Stimulated activated CD8-positive, alpha-beta memory T cell treated with anti-CD3 and anti-CD28 coated beads, Interleukin-4, amount 100 ng/mL, for 4 hours (primary cell): ENCODE data around the gene ENTPD2.

ENCODE experiments used
- DNase-seq, 2 donors: peaks; one replicate each; pipeline ENCODE4 v3.0.0-alpha.2; 2020; ENCODE audit warnings: low read depth in 2 of 2, low spot score in 1 of 2

ENTPD2 gene

DNA sequence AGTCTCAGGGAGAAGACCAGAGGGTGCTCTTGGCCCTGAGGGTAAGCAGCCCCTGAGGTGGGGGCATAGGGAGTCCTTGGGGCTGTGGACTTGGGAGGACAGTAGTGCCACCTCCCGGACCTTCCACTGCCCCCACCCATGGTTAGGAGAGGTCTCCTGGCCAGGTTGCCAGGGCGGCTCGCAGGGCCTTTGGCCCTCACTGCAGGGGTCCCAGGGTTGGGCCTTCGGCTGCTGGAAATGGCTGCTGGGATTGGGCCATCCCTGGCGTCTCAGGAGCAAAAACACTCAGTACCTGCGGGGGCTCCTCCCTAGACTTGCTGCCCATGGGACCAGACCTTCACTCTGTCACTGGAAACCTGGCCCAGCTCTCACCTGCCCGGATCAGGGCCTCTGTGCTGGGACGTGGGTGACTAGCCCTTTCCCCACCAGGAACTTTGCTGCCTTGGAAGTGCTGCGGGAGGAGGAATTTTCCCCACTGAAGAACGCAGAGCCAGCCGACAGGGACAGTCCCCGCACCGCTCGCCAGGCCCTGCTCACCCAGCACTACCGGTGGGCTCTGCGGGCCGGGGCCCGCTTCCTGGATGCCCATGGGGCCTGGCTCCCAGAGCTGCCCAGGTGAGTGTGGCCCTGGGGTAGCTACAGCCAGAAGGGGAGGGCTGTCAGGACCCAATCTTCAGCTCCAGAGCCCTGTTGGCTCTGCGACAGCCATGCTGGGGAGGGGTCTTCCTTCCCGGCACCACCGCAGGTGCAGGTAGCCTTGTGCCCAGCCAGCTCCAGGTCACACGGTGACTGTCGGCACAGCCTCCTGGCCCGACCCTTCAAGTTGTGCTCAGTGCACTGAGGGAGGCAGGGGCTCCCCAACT is 26.6 kb upstream of the ENTPD2 start:
- no peak for DNase-seq

DNA sequence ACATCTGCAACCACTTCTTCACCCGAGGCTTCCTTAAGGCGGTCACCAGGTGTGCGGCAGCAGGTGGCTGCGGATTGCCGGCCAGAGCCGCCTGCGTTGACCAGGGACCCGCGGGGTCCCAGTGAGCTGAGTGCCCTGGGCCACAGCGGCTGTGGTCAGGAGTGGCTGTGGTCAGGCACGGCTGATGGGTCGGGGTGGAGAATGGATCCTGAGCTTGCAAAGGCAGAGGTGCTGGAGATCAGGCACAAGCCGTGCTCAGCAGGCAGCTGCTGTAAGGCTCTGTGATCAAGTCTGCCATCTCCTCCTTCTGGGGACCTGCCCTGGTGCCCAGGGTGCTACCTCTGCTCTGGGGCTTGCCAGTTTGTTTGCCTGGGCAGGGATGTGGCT is 25.5 kb upstream of the ENTPD2 start:
- DNase-seq, result no peak

DNA sequence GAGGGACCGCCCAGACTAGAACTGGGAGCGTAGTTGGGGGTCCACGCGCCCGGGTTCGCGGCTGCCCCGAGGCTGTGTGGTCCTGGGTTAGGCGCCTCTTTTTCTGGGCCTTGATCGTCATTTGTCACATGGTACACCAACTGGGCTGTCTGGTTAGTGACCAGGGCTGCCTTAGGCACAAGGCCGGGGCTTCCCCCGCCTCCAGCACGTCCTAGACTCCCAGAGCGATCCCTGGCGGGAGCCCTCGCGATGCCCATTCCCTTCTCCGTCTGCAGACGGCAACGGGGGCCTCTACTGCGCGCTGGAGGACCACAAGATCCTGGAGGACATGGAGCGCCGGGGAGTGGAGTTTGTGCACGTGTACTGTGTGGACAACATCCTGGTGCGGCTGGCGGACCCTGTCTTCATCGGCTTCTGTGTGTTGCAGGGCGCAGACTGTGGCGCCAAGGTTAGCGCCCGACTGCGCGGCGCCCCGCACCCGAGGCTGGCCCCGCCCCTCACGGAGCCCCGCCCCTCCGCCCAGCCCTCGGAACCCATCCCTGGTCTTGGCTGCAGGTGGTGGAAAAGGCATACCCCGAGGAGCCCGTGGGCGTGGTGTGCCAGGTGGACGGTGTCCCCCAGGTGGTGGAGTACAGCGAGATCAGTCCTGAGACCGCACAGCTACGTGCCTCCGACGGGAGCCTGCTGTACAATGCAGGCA is 25.0 kb upstream of the ENTPD2 start:
- no peak for DNase-seq

DNA sequence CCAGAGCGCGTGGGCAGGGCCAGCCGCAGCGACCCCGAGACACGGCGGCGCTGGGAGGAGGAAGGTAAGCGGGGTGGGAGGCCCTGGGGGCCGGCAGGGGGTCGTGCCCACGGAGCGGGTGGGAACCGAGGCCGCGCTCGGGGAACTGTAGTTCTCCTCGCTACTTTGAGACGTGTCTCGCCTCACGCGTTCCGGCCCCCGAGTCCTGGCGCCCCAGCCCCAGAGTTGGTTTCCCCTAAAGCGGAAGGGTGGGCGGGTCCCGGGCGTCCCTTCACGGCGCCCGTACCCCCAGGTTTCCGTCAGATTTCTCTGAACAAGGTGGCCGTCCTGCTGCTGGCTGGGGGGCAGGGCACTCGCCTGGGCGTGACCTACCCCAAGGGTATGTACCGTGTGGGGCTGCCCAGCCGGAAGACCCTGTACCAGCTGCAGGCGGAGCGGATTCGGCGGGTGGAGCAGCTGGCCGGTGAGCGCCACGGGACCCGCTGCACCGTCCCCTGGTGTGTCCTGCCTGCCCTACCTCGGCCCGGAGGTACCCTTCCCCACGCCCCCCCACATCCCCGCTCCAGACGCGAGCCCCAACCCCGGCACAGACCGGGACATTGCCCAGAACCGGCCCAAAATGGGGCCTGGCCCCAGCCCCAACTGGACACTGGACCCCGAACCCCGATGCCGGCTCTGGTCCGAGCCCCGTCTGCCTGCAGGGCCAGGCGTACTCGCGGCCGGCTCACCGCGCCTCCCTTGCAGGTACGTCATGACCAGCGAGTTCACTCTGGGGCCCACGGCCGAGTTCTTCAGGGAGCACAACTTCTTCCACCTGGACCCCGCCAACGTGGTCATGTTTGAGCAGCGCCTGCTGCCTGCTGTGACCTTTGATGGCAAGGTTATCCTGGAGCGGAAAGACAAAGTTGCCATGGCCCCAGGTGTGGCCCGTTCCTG is 24.2 kb upstream of the ENTPD2 start:
- DNase-seq, result no peak

DNA sequence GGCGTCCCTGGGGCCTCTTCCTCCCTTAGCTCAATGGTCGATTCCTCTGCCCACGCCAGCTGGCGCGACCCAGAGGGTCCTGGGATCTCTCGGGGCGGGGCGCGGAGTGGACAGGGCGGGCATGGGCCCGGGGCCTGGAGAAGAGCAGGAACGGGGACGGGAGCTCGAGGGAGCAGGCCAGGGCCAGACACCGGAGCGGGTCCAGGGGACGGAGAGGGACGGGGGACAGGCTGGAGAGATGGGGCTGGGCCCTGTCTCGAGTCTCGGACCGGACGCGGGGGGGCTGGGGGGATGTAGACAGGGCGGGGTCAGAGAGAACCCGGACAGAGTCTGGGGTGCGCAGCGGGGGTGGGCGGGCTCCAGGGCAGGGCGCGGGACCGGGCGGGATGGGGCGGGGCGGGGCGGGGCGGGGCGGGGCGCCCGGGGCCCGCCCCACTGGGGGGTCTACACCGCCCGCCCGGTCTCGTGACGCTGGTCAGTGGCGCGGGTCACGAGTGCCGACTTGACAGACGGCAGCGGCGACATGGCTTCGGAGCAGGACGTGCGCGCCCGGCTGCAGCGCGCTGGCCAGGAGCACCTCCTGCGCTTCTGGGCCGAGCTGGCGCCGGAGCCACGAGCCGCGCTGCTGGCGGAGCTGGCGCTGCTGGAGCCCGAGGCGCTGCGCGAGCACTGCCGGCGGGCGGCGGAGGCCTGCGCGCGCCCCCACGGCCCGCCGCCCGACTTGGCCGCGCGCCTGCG is 23.3 kb upstream of the ENTPD2 start, which contains the start of gene UAP1L1:
Gene UAP1L1 (plus strand): TSS at position 508 of the 738 bp plus-strand sequence. CDS start 16 bp downstream, at position 524.
- no peak for DNase-seq

DNA sequence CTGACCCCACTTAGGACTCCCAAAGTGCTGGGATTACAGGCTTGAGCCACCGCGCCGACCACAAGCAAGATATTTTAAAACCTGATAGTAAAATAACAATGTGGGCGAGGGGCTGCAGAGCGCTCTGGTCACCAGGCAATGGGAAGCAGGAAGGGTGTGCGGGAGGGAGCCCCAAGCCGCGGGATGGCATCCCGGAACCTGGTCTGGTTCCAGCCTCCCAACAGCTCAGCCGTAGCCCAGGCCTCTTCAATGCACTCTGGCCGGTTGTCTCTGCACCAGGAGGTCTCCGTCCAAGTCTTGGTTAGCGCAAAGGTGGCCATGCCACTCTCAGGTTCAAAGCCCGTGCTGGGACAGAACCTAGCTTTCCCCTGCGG is 22.8 kb upstream of the ENTPD2 start:
- no peak for DNase-seq

DNA sequence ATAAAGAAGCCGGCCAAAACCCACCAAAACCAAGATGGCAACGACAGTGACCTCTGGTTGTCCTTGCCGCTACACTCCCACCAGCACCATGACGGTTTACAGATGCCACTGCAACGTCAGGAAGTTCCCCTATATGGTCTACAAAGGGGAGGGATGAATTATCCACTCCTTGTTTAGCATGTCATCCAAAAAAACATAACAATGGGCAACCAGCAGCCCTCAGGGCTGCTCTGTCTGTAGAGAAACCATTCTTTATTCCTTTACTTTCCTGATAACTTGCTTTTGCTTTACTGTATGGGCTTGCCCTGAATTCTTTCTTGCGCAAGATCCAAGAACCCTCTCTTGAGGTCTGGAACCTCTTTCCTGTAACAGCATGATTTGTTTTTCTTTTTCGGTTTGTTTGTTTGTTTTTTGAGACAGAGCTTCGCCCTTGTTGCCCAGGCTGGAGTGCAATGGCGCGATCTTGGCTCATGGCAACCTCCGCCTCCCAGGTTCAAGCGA is 21.5 kb upstream of the ENTPD2 start:
- DNase-seq, result no peak

DNA sequence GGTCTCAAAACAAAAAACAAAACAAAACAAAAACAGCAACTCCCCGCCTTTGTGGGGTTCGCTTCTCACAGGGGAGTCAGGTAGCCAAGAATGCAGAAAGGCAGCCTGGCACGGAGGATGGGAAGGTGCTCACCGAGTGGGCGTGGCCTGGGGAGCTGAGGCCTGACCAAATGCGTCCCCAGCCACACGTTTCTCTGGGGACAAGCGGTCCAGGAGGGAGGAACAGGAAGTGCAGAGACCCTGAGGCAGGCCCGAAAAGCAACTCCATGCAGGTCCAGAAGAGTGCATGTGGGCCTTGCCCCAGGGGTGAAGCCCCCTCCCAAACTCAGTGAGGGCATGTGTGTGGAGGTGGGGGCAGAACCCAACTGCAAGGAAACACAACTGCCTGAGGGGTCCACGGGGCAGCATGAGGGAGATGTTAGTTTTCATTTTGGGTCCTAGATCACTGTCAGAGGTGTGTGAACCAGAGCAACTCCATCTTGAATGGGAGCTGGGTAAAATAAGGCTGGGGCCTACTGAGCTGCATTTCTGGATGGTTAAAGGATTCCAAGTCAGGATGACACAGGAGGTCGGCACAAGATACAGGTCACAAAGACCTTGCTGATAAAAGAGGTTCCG is 20.9 kb upstream of the ENTPD2 start:
- no peak for DNase-seq

DNA sequence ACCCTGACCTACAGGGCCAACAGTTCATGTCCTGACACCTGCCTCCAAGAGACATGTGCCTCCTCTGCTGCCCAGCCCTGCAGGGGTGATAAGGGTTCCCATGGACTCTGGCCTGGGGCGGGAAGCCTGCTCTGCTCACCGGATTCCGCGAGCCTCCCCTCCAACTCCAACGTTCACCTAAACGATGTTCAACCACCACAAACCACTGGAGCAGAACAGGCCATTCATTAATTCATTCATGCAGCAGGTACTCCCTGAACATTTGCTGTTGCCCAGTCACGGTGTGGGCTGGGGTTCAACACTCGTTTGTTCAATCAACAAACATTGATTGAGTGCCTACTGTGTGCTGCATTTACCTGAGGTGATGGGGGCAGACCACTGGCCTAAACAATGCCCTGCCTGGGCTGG is 20.1 kb upstream of the ENTPD2 start:
- DNase-seq, result no peak

DNA sequence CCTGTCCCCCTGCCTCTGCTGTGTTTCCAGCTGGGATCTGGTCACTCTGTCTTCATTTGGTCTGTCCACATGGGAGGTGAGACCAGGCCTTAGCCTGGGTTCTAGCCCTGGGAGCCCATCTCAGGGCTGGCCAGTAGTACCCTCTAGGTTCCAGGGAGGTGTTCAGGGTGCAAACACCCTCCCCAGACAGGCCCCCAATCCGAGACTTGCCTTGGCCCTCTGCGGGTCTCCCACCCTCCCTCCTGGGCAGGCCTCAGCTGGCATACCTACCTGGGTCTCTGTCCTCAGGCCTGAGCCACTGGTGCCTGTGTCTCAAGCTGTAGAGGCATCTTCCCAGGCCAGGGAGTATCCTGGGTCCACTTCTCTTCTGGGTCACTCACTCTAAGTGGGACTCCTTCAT is 17.4 kb upstream of the ENTPD2 start:
- DNase-seq, result no peak

DNA sequence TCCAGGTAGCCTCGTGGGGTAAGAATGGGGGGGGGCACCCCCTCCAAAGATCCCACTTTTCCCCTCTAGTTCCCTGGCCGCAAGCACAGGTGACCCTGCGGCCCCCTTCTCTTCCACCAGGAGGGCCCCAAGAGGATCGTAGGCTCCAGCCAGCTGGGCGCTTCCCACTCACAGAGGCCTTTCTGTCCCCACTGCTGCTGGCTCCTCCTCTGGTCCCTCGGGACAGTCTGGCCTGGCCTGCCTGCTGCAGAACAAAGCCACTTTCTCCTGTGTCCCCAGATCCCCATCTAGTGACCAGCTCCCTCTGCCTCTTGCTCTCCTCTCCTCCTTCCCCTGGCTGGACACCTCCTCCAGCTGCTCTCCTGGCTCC is 17.0 kb upstream of the ENTPD2 start:
- DNase-seq, result no peak

DNA sequence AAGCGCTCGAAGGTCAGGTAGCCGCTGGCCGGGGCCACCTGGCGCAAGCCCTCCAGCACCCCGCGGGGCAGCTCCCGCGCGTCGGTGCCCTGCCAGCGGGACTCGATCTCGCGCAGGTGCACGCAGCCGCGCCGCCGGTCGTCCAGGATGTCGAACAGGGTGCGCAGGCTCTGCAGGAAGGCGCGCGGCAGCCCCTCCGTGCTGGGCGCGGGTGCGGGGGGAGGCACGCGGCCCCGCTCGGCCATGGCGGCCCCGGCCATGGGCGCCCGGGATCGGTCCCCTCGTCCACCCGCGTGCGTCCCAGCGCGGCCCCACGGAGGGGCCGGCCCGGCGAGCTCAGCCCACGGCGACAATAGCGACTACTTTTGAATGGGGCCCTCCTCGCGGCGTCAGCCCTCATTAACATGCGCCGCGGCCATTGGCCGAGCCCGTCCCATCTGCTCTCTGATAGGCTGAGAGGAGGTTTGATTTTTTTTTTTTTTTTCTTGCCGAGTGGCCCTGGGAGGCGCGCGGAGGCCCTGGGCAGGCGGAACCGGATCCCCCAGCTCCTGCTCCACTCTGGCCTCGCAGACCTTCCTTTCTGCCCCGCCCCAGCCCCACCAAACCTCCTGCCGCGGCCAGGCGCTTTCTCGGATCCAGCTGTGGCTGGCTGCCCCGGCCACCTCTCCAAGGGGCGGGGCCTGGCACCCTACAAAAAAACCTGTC is 16.5 kb upstream of the ENTPD2 start, which contains the start of gene SAPCD2:
Gene SAPCD2 (minus strand): TSS at position 357 of the 705 bp plus-strand sequence. CDS start 97 bp downstream, at position 260.
- peak; percentile 43 to 69 for DNase-seq

DNA sequence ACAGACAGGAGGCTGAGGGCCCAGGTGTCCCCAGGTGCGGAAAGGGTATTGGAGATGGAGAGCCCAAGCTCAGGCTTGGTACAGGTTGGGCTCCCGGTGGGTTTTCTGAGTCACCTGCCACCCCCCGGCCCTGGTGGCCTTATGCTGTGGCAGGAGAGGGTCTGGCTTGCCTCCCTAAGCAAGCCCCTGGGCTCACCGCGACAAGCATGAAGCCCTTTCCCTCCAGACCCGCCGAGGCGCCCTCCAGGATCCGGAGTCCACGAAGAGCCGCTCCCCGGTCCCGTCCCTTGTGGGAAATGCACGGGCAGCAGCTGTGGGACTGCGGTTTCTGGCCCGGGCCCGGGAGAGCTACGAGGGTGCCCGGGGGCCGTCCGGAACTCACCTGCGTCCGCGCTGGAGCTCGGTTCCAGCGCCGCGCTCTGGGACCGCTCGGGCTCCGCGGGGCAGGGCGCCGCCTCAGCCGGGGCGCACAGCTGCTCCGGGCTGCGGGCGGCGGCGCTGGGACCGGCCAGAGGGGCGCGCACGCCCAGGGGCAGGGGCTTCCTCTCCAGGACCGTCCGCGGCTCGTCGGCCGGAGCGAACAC is 15.7 kb upstream of the ENTPD2 start:
- no peak for DNase-seq

DNA sequence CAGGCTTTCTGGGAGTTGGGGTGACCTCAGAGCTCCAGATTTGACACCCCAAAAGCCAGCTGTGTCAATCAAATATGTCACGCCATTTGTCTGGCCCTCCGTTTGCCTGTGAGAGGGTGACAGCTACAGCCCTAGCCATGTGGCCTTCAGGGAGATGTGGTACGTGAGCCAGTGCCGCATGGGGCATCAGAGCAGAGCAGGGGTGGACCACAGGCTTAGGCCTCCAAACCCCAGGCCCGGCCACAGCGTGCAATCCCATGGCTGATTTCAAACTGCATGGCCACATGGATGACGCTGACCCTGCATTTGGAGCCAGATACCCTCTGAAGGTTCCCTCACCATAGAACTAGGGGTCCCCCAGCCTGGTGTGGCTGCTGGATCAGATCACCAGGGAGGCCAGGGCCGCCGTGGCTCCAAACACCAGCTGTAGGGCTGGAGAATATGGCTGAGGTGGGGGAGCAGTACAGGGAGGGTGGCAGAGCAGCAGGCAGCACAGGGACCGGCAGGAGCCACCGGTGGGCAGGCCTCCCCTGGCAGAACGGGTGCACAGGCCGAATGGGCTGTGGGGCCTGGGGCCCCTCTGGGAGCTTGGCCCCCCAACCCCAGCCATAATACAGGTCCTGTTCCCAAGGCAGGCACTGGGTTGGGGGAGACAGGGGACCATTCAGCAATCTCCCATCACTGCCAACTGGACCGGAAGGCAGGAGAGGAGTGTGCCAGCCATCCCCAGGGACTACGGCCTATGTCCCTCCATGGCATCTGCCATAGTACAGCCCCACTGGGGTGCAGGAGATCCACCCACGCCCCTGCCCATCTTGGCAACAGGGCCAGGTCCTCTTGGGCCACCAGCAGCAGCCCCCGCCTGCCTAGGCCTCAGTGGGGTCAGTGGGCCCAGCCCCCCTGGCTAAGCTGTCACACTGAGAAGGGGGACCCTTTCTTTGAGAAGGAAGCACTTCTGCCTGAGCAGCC is 15.0 kb upstream of the ENTPD2 start:
- DNase-seq, result no peak

DNA sequence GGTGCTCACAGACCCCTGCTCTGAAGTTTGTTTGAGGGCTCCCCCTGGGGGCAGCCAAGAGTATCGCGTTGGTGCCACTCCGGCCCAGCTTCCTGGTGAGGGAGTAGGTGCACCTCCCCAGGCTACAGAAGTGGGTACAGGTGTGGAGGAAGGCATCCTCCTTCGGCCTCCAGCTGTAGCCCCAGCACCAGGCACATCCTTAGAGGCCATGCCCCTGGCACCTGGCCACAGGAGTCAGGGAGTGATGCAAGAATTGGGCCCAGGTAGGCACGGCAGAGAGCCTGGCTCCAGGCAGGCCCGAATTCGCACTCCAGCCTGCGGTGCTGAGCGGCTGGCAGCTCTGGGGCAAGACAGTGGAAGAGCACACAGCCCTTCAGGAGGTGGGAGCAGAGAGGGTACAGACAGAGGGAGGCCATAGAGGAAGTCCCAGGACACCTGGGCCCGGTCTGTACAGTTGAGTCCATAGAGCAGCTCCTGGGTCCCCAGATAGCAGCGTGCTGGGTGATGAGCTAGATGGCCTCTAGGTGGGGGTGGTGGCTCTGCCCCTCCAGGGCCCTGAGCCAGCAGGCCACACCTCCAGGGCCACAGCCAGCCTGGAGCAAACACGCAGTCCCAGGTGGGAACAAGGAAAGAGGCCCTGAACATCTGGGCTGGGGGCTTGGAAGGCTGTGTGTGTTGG is 14.1 kb upstream of the ENTPD2 start:
- DNase-seq, result peak; percentile 68 to 69

DNA sequence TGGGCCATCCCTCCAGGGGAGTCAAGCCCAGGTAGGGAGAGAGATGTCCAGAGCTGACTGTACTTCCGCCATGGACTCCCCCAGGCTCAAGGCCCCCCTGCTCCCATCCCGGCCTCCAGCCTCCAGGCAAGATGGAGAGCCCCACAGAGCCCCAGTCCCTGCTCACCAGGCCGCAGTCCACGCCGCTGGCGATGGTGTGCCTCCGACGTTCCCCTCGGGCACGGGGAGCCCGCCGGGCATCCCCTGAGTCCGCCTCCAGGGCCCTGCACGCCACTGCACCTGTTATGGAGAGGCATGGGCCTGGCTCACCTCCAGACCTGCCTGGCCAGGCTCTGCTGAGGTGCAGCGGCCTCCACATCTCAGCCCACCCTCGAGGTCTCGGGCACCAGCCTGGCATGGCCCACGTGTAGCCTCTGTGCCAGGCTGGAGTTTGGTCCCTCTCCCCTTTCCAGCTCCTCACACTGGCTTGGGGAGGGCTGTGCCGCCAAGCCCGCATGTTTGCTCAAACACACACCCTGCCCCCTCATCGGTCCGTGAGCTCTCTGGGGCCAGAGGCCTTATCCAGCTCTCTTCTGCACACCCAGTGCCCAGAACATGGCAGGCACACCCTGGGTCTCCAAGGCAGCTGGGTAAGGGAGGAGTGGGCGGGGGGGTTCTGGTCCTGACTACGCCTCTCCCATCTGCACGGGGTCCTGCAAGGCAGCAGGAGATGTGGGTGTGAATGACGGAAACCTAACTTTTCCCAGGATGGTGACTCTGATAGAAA is 12.4 kb upstream of the ENTPD2 start:
- DNase-seq, result no peak
